HUDEP-2 (cell line): ENCODE results near the gene OPCML.

ENCODE experiments used
- DNase-seq, 76 experiments: peaks; one replicate each; lab custom pipeline; 2025; ENCODE audit not compliant: unreplicated experiment in 76 of 76; lab: John Stamatoyannopoulos, UW

The OPCML gene

DNA sequence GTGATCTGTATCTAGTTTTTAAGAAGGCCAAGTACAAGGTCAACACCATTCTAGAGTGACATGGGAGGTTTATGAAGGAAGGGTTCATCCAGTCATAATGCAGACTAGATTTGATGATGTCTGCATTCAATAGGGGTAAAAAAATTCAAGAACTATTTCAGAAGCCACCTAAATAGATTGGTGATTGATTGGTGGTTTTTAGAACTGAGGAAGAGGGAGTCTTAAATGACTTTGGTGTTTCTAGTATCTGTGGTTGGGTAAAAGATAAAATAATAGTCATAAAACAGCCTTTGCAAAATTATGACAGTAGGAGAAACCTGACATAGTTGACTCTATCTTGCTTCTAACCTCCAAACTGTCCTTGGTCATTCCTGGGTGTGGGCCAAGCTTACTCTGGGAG, 114.1 kb downstream of the OPCML start:
- no peak for DNase-seq

GRCh38 chr11:133414506-133414905, 117.8 kb downstream of the OPCML start:
- DNase-seq: no peak

- DNase-seq: no peak
Observed at GRCh38 chr11:133413703-133414102, 118.6 kb downstream of the OPCML start.

- no peak for DNase-seq
Observed at GRCh38 chr11:133409799-133410198, 122.5 kb downstream of the OPCML start.

- no peak for DNase-seq
Observed at GRCh38 chr11:133408936-133409335, 123.4 kb downstream of the OPCML start.

DNA sequence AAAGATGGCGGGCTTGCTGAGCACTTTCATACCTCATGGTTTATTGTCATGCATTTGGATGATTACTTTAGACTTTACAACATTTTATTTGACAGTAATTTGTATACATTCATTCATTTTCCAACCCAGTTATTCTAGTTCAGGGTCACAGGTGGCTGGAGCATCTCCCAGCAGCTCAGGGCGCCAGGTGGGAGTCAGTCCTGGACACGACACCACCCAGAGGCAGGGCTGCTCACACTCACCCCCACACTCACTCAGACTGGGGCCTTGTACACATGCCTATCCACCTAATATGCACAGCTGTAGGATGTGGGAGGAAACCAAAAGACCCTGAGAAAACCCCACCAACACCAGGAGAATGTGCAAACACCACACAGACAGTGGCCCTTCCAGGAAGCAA, 123.9 kb downstream of the OPCML start:
- no peak for DNase-seq

GRCh38 chr11:133406489-133406888, 125.8 kb downstream of the OPCML start:
- DNase-seq: no peak

- peak in 19 of 76 experiments; percentile 0 to 13 (median 3) for DNase-seq
Observed at GRCh38 chr11:133403900-133404299, 128.4 kb downstream of the OPCML start.

GRCh38 chr11:133402551-133402950, 129.8 kb downstream of the OPCML start:
- DNase-seq: no peak

DNA sequence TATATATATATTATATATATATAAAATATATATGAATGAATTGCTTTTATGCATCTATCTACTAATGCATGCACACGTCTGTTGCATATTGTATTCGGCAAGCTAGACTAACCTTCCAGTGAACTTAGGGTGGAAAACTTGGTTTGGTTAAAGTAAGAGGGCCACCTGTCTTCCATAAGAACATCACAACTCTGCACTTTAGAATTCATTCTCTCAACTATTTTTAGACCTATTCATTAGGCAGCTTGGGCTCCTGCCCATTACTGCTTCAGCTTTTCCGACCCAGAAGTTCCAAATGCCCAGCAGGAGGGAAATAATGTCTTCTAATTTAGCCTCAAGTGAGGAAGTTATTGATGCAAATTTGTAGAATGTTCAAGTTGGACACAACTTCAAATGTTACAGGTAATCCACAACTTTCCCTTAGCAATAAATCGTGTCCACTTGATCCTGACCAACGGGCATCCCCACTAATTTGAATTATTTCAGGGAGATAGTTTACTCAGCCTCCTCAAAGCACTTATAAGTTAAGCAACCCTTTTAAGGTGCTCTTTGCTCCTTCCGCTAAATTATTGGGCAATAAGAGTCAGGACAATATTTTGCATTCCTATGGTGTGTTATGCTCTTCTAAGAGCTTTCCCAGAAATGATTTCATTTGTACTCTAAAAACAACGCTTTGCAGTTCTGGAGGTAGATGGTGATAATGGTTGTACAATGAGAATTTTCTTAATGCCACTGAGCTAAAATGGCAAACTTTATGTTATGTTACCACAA, 132.3 kb downstream of the OPCML start:
- no peak for DNase-seq

DNA sequence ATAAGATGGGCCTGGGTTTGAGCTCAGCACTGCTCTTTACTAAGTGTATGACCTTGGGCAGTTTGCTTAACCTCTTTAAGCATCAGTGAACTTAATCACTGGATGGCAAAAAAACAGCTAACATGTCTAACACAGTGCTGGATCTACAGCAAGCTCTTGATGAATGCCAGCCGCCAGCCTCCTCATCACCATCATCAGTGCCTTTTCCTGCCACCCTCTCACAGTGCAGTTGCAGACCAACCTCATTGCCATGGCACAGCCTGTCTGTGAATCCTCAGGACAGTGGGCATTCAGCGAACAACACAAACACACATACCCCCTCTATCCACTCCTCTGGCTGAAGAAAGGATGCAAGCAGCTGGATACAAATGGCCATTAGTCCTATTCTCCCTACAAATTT, 133.0 kb downstream of the OPCML start:
- DNase-seq: no peak

DNA sequence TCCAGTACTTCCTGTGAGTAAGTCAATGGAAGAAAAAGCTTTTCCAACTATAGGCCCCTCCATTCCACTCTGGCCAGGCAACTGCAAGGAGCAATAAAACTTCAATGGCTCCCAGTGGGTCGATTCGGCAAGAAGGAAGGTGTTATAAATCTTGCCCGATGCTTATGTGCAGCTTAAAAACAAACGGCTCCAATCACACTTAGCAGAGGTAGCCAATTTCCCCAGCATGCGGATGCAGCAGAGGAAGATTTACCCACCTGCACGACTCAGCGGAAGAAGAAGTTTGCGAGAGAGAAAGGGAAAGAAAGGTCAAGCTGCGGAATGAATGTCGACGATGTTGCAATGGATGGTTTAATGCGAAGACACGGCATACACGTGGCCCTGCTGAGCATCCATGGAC, 141.5 kb downstream of the OPCML start:
- no peak for DNase-seq

GRCh38 chr11:133388975-133389568, 143.2 kb downstream of the OPCML start:
- DNase-seq: no peak

GRCh38 chr11:133388260-133388659, 144.0 kb downstream of the OPCML start:
- DNase-seq: no peak

DNA sequence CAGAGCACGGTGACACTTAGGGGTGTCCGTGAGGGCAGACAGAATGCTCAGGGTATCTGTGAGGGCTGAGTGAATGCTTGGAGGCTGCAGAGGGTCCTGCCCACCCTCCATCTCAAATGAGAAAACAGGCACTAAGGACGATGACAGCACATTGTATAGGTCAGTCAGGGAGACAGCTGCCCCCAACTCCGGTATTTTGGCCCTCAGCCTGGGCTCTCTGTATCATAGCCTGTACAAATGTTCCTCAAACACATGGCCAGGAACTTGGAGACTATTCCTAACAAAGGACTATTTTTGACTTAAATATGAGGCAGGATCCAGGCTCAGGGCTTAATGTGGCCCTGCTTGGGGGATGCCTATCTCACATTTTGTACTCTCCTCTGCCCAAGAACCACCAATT, 145.4 kb downstream of the OPCML start:
- DNase-seq: no peak

DNA sequence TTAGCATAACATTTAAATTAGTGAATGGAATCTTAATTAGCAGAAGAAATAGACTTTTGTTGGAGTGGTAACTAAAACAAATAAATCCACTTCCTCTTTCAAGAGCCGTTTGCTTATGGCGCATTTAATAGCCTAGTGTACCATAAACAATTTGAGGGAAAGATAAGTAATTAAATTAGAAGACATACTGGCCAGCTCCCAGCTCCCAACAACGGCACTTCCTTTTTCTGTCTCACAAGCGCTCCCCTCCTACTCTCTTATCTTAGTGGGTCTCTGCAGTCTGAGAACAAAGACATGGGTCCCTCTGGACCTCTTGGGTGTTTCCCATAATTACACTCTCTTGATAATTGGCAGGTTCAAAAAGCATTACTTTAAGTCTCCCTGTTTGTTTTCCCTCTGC, 146.0 kb downstream of the OPCML start:
- peak in 1 of 76 experiments; percentile 5 for DNase-seq

DNA sequence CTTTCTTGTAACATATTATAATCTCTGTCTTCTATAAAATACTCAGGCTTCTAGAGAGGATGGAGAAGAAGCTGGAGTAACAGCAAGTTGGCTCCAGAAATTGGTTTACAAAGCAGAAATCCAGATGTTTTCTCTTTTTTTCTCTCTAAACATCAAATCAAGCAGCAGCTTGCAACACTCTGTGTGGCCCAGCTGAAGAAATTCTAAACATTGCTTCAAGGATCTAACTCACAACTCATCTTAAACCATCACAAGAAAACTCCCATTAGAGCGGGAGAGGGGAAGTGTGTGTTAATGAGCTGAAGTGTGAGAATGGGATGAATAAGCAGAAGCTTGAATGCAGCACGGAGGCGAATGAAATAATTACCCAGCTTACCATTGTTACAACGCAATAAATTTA, 146.5 kb downstream of the OPCML start:
- no peak for DNase-seq

DNA sequence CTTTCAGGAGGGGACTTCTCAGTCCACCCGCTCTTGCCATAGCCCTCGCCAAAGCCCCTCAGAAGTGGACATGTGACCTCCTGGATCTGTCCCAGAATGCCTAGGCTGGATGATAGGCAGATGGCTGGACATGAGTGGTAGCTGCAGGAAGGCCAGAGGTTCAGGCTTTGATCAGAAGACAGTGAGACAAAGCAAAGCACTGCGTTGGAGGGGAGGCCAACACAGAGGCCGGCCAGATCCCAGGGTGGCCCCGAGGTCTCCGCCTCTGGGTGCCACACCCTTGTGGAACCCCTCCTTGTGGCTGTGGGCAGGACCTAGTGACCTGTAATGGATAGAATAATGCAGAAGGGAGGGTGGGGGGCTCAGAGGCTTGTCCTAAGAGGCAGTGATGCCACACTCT, 147.6 kb downstream of the OPCML start:
- no peak for DNase-seq

- DNase-seq: no peak
Observed at GRCh38 chr11:133383689-133384088, 148.6 kb downstream of the OPCML start.

GRCh38 chr11:133383201-133383600, 149.1 kb downstream of the OPCML start:
- no peak for DNase-seq

DNA sequence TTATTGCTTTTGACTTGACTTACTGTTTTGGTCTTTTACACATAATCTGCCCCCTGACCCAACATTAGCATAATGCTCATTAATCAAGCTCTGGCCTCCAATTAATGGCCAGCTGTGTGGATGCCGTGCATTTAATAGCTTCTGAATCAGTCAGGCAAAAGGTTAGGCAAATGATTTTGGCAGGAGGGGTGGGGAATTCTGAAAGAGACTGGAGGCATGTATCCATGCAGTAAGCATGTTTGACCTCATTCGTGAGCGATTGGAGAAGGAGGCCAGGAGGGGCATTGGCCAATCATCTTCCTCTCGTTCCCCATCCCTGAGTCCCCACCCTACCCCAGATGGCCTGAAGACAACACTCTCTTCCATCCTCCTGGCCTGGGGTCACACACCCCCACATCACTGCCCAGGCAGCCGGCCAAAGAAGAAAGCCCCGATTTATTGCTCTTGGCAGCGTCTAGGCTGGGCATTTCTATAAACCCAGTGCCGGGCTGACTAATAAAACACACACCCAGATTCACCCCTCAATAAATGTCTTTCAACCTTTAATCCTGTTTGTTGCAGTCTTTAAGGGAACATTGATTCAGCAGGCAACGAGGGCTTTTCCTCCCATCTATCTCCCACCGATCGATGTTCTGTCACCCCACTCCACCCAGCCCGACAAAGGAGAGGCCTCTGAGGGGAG, 150.0 kb downstream of the OPCML start:
- DNase-seq: no peak

DNA sequence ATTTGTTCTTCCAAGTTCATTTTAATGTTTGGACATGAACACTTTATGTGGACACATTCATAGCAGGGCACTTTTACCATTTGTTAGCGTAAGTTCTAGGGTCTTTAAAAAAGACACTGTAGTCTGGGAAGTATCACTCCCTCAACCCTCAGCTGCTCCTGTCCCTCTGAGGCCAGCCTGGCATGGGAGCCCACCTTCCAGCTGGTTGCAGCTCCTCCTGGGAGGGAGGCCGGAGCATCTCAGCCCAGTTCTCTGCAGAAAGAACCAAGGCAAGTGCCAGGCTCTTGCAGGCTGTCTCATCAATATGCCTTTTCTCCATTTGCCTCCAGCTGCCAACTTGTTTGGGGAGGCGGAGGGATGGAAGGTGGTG, 150.6 kb downstream of the OPCML start:
- DNase-seq: no peak
